ENCODE measurements around the gene NUMB.
"Not testable (repeated sequence)": the region's sequence is repeated elsewhere in the genome, so short reads cannot be mapped to it uniquely, and the experiment has no call there.

Gene NUMB

GRCh38 chr14:73349091-73349490, 109.3 kb downstream of the NUMB start:
- not testable (repeated sequence) for DNase-seq

GRCh38 chr14:73344319-73344718, 114.0 kb downstream of the NUMB start:
- DNase-seq, result no peak

- no peak for DNase-seq
These were observed 115.7 kb downstream of the NUMB start for GRCh38 chr14:73342670-73343069.

GRCh38 chr14:73339846-73340595, 118.3 kb downstream of the NUMB start:
- DNase-seq, result no peak

- DNase-seq, result no peak
These were observed 119.1 kb downstream of the NUMB start for GRCh38 chr14:73339206-73339605.

GRCh38 chr14:73338551-73338950, 119.8 kb downstream of the NUMB start:
- DNase-seq, result no peak

GRCh38 chr14:73333031-73333430, 125.3 kb downstream of the NUMB start:
- no peak for DNase-seq

GRCh38 chr14:73325630-73326299, 132.6 kb downstream of the NUMB start:
- DNase-seq, result no peak

GRCh38 chr14:73325063-73325462, 133.3 kb downstream of the NUMB start:
- DNase-seq, result no peak

GRCh38 chr14:73324533-73324932, 133.8 kb downstream of the NUMB start:
- no peak for DNase-seq

- no peak for DNase-seq
These were observed 134.4 kb downstream of the NUMB start for GRCh38 chr14:73323896-73324399.

- no peak for DNase-seq
These were observed 145.2 kb downstream of the NUMB start for GRCh38 chr14:73313151-73313550.

GRCh38 chr14:73312687-73313086, 145.7 kb downstream of the NUMB start:
- DNase-seq, result no peak

- DNase-seq, result no peak
These were observed 146.7 kb downstream of the NUMB start for GRCh38 chr14:73311708-73312030.

GRCh38 chr14:73309207-73309606, 149.1 kb downstream of the NUMB start:
- not testable (repeated sequence) for DNase-seq

- DNase-seq, result no peak
These were observed 151.1 kb downstream of the NUMB start for GRCh38 chr14:73307261-73307660.

- no peak for DNase-seq
These were observed 152.8 kb downstream of the NUMB start for GRCh38 chr14:73305499-73305898.

- no peak for DNase-seq
These were observed 163.0 kb downstream of the NUMB start for GRCh38 chr14:73295198-73295796.

GRCh38 chr14:73293782-73294781, 164.3 kb downstream of the NUMB start:
- DNase-seq, result no peak

- DNase-seq, result no peak
These were observed 168.1 kb downstream of the NUMB start for GRCh38 chr14:73290279-73290678.

- DNase-seq, result no peak
These were observed 168.6 kb downstream of the NUMB start for GRCh38 chr14:73289729-73290128.

- no peak for DNase-seq
These were observed 169.0 kb downstream of the NUMB start for GRCh38 chr14:73289308-73289707.

- no peak for DNase-seq
These were observed 171.3 kb downstream of the NUMB start for GRCh38 chr14:73287071-73287470.

All from effector CD8-positive, alpha-beta T cell (primary cell).